Umbilical cord (tissue), 2 donors: Measurements from ENCODE around the gene TRIM54. TPM values are rescaled to one million over a fixed set of nuclear protein-coding genes. Genes with fewer than 3 reads are reported as not detected.

Experiments used
- DNase-seq: peaks from one replicate; pipeline ENCODE4 v3.0.0-alpha.2; 2015; ENCODE audit warnings: low spot score
- total RNA-seq: library from RNA; depleted of rRNA; stranded (reverse); fragments of >200 nt; gene quantifications from one replicate; pipeline ENCODE4 v1.2.3, GENCODE V29; 2014; ENCODE audit warnings: low replicate concordance; ENCODE audit not compliant: insufficient read depth

Gene TRIM54
- total RNA-seq, 1 donor from 2014 or later = 5.1 TPM

DNA sequence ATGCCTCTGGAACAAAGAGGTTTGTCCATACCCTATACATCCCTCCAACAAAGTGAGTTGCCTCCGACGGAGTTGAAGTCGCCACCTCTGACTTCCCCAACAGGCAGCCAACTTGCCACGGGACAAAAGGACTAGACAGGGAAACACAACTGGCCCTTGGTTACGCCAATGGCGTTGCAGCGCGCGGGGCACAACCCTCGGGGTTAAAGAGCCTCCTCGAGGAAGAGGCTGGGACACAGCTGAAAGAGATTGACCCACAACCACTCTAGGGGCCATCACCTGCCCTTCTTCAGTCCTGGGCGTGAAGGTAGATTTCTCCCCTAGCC lies 73.8 kb downstream of the TRIM54 start:
- peak; percentile 28 for DNase-seq

GRCh38 chr2:27356382-27357181 lies 74.4 kb downstream of the TRIM54 start, which contains the start of gene GTF3C2:
Gene GTF3C2 (minus strand): TSS chr2:27356764. CDS start chr2:27343554, 13,210 bp downstream.
- DNase-seq = peak; percentile 99

Other genes starting within 250 kb of the TRIM54 start
- gene TMEM214, start 249.5 kb upstream of the TRIM54 start, total RNA-seq = 28.2 TPM
- 5.5 TPM for gene AGBL5, start 230.8 kb upstream of the TRIM54 start, total RNA-seq
- gene OST4, start 210.8 kb upstream of the TRIM54 start, total RNA-seq = 441 TPM
- gene EMILIN1, start 203.8 kb upstream of the TRIM54 start, total RNA-seq = 287 TPM
- gene KHK, start 195.7 kb upstream of the TRIM54 start, total RNA-seq = 3.4 TPM
- gene CGREF1, start 163.3 kb upstream of the TRIM54 start, total RNA-seq = 11.6 TPM
- gene ABHD1, start 158.6 kb upstream of the TRIM54 start, total RNA-seq = 1.2 TPM
- 20.2 TPM for gene PREB, start 147.8 kb upstream of the TRIM54 start, total RNA-seq
- gene PRR30, start 143.0 kb upstream of the TRIM54 start, total RNA-seq = not detected
- 1.7 TPM for gene TCF23, start 133.4 kb upstream of the TRIM54 start, total RNA-seq
- gene ATRAID, start 70.4 kb upstream of the TRIM54 start, total RNA-seq = 112 TPM
- gene SLC5A6, start 70.2 kb upstream of the TRIM54 start, total RNA-seq = 13.0 TPM
- gene CAD, start 65.1 kb upstream of the TRIM54 start, total RNA-seq = 45.0 TPM
- 5.5 TPM for gene SLC30A3, start 19.4 kb upstream of the TRIM54 start, total RNA-seq
- not detected for gene DNAJC5G, start 7.0 kb upstream of the TRIM54 start, total RNA-seq
- 1.4 TPM for gene UCN, start 26.0 kb downstream of the TRIM54 start, total RNA-seq
- 27.9 TPM for gene MPV17, start 40.7 kb downstream of the TRIM54 start, total RNA-seq
- gene GTF3C2, start 74.3 kb downstream of the TRIM54 start, total RNA-seq = 31.8 TPM
- gene EIF2B4, start 87.9 kb downstream of the TRIM54 start, total RNA-seq = 10.1 TPM
- 98.0 TPM for gene SNX17, start 88.2 kb downstream of the TRIM54 start, total RNA-seq
- gene ZNF513, start 98.3 kb downstream of the TRIM54 start, total RNA-seq = 8.4 TPM
- 28.2 TPM for gene PPM1G, start 127.2 kb downstream of the TRIM54 start, total RNA-seq
- 89.3 TPM for gene NRBP1, start 146.2 kb downstream of the TRIM54 start, total RNA-seq
- gene KRTCAP3, start 160.0 kb downstream of the TRIM54 start, total RNA-seq = not detected
- 21.4 TPM for gene IFT172, start 207.3 kb downstream of the TRIM54 start, total RNA-seq
- gene FNDC4, start 212.8 kb downstream of the TRIM54 start, total RNA-seq = 3.1 TPM
- not detected for gene GCKR, start 214.4 kb downstream of the TRIM54 start, total RNA-seq